ENCODE data around the gene MRPL21.

The MRPL21 gene

GRCh38 chr11:68935066-68935465 is 31.4 kb upstream of the MRPL21 start:
- H3K79me2 ChIP-seq = no peaks in the 10 kb centered on the region
- TF ChIP-seq, protein P1, sequence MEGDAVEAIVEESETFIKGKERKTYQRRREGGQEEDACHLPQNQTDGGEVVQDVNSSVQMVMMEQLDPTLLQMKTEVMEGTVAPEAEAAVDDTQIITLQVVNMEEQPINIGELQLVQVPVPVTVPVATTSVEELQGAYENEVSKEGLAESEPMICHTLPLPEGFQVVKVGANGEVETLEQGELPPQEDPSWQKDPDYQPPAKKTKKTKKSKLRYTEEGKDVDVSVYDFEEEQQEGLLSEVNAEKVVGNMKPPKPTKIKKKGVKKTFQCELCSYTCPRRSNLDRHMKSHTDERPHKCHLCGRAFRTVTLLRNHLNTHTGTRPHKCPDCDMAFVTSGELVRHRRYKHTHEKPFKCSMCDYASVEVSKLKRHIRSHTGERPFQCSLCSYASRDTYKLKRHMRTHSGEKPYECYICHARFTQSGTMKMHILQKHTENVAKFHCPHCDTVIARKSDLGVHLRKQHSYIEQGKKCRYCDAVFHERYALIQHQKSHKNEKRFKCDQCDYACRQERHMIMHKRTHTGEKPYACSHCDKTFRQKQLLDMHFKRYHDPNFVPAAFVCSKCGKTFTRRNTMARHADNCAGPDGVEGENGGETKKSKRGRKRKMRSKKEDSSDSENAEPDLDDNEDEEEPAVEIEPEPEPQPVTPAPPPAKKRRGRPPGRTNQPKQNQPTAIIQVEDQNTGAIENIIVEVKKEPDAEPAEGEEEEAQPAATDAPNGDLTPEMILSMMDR (IDR thresholded peaks at IDR 0.05) = no peak
- H3K4me2 ChIP-seq (ENCODE audit: low read length) = no peak overlapping the region
- H3K27me3 ChIP-seq (ENCODE audit: control insufficient read depth, insufficient read depth, low read length) = no peaks in the 10 kb centered on the region
- no peak overlapping the region for H3K9ac ChIP-seq
- H3K36me3 ChIP-seq (ENCODE audit: control insufficient read depth, insufficient read depth, low read length) = no peaks in the 10 kb centered on the region
- no peaks in the 10 kb centered on the region for H3K9me3 ChIP-seq (ENCODE audit: control insufficient read depth, low read length)
- no peak overlapping the region for H3K27ac ChIP-seq
- H3K4me1 ChIP-seq = no peaks in the 10 kb centered on the region
- no peak overlapping the region for H3K4me3 ChIP-seq (ENCODE audit: low read depth, low read length)
- no peak overlapping the region for H2AFZ ChIP-seq

DNA sequence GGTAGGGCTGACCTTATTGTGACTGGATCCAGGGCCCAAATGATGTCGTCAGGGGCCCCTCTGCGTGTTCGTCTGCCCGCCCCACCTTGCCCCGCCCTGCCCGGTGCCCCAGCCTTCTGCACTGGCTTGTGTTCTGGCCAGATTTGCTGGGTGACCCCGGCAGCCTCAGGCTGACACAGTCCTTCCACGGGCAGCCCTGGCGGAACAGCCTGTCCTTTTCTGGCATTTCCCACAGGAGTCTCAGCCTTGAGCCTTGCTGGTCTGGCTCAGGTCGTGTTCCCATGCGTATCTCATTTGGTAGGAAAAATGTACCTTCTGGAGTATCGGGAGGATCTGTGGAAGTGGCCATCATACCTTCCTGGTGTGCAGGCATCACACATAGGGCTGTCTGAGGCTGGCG is 31.0 kb upstream of the MRPL21 start:
- H2AFZ ChIP-seq = no peak overlapping the region
- no peak overlapping the region for H3K9ac ChIP-seq
- H3K4me2 ChIP-seq (ENCODE audit: low read length) = no peak overlapping the region
- no peaks in the 10 kb centered on the region for H3K27me3 ChIP-seq (ENCODE audit: control insufficient read depth, insufficient read depth, low read length)
- H3K9me3 ChIP-seq (ENCODE audit: control insufficient read depth, low read length) = no peaks in the 10 kb centered on the region
- no peaks in the 10 kb centered on the region for H3K4me1 ChIP-seq
- no peak overlapping the region for H3K27ac ChIP-seq
- H3K79me2 ChIP-seq = no peaks in the 10 kb centered on the region
- TF ChIP-seq, protein P1 (IDR thresholded peaks at IDR 0.05) = no peak
- H3K36me3 ChIP-seq (ENCODE audit: control insufficient read depth, insufficient read depth, low read length) = no peaks in the 10 kb centered on the region
- no peak overlapping the region for H3K4me3 ChIP-seq (ENCODE audit: low read depth, low read length)

DNA sequence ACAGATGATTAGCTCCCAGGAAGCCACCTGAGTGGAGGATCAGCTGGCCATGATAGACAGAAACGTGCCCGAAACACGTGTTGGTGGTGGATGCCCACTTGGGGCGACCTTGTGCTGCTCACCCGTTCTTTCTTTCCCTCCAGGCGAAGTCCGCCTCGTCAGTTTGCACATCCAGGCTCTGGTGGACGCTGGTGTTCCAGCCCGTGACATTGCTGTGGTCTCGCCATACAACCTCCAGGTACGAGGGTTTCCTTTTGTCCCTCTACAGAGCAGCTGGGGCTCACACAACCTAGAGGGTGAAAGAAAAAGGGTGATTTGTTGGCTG is 30.7 kb upstream of the MRPL21 start:
- TF ChIP-seq, protein P1 (IDR thresholded peaks at IDR 0.05) = no peak
- Histone ChIP-seq H2AFZ (no peak overlapping the region), H3K27ac (no peak overlapping the region), H3K4me2 (ENCODE audit: low read length) (no peak overlapping the region), H3K9me3 (ENCODE audit: control insufficient read depth, low read length) (no peaks in the 10 kb centered on the region), H3K4me3 (ENCODE audit: low read depth, low read length) (no peak overlapping the region), H3K9ac (no peak overlapping the region), H3K4me1 (no peaks in the 10 kb centered on the region), H3K27me3 (ENCODE audit: control insufficient read depth, insufficient read depth, low read length) (no peaks in the 10 kb centered on the region), H3K79me2 (no peaks in the 10 kb centered on the region), H3K36me3 (ENCODE audit: control insufficient read depth, insufficient read depth, low read length) (no peaks in the 10 kb centered on the region)

DNA sequence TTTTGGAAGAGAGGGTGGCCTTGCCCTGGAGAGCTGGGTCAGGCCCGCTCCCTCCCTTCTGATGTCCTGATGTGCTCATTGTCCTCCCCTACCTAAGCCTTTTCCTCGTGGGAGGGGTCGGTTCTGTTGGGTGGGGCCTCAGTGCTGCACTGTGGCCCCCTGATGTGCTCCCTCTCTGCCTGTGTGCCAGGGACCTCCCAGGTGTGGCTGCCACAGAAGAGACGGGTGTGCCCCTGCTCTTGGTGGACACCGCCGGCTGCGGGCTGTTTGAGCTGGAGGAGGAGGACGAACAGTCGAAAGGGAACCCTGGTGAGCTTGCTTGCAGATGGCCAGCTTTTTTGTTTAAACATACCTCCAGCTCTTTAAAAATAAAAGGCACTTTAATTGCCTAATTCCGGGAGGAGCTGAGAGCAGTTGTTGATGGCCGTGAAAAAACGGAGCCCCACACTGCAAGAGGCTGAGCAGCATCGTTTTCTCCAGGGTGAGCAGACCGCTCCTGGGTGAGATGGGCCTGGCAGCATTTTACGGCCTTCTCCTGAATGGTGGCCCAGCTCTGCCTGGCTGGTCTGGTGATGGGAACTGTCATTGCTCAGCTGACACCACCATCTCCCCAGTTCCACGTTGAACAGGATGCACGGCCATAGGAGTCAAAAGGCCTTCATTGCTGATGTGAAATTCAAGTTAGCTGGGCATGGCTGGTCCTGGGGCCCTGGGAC is 30.1 kb upstream of the MRPL21 start:
- H3K4me2 ChIP-seq (ENCODE audit: low read length) = no peak overlapping the region
- H3K4me3 ChIP-seq (ENCODE audit: low read depth, low read length) = no peak overlapping the region
- no peaks in the 10 kb centered on the region for H3K9me3 ChIP-seq (ENCODE audit: control insufficient read depth, low read length)
- TF ChIP-seq, protein P1 (IDR thresholded peaks at IDR 0.05) = no peak
- no peaks in the 10 kb centered on the region for H3K4me1 ChIP-seq
- H2AFZ ChIP-seq = no peak overlapping the region
- no peaks in the 10 kb centered on the region for H3K27me3 ChIP-seq (ENCODE audit: control insufficient read depth, insufficient read depth, low read length)
- no peaks in the 10 kb centered on the region for H3K79me2 ChIP-seq
- H3K9ac ChIP-seq = no peak overlapping the region
- no peak overlapping the region for H3K27ac ChIP-seq
- H3K36me3 ChIP-seq (ENCODE audit: control insufficient read depth, insufficient read depth, low read length) = no peaks in the 10 kb centered on the region

GRCh38 chr11:68932933-68933577 is 29.4 kb upstream of the MRPL21 start:
- no peak overlapping the region for H3K27ac ChIP-seq
- TF ChIP-seq, protein P1 (IDR thresholded peaks at IDR 0.05) = no peak
- no peaks in the 10 kb centered on the region for H3K79me2 ChIP-seq
- H3K4me2 ChIP-seq (ENCODE audit: low read length) = no peak overlapping the region
- no peaks in the 10 kb centered on the region for H3K27me3 ChIP-seq (ENCODE audit: control insufficient read depth, insufficient read depth, low read length)
- no peak overlapping the region for H3K9ac ChIP-seq
- H3K4me3 ChIP-seq (ENCODE audit: low read depth, low read length) = no peak overlapping the region
- H3K9me3 ChIP-seq (ENCODE audit: control insufficient read depth, low read length) = no peaks in the 10 kb centered on the region
- no peaks in the 10 kb centered on the region for H3K36me3 ChIP-seq (ENCODE audit: control insufficient read depth, insufficient read depth, low read length)
- no peaks in the 10 kb centered on the region for H3K4me1 ChIP-seq
- no peak overlapping the region for H2AFZ ChIP-seq

Data from parathyroid adenoma (tissue), 2 donors.